ENCODE results near the gene PPP1R37.

PPP1R37 gene

DNA sequence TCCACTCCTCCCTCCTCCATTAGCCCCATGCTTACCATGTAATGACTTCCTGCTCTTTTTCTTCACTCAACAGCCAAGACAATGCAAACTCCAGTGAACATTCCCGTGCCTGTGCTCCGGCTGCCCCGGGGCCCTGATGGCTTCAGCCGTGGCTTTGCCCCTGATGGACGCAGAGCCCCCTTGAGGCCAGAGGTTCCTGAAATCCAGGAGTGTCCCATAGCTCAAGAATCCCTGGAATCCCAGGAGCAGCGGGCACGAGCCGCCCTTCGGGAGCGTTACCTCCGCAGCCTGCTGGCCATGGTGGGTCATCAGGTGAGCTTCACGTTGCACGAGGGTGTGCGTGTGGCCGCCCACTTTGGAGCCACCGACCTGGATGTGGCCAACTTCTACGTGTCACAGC, 2.9 kb upstream of the PPP1R37 start:
- no peak overlapping the region for H3K4me2 ChIP-seq (ENCODE audit: low read length)
- H3K79me2 ChIP-seq (ENCODE audit: control insufficient read depth, low read length) = peaks cover 58% of the 10 kb centered on the region
- H4K20me1 ChIP-seq (ENCODE audit: control insufficient read depth, insufficient read depth, low read depth, low read length) = peaks cover 13% of the 10 kb centered on the region; the same call in 1 of the 2 replicates

DNA sequence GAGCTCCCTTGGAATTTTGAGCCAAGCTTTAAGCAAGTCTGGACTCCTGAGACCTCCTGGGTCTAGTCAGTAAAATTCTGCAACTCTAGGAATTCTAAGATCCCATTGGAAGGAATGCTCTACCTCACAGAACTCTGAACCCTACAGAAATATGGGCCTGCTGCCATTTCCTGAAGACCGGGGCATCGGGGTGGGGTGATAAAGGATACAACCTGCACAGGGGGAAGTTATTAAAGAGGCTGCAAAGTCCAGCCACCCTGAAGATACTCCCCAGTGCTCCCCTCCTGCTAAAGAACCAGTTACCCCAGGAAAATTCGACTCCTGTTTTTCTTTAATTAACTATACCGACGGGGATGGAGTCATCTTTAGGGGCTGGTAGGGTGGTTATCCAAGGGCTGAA, 2.4 kb upstream of the PPP1R37 start:
- H3K27me3 ChIP-seq (ENCODE audit: control insufficient read depth, low read length) = no peaks in the 10 kb centered on the region
- peaks cover 27% of the 10 kb centered on the region for H3K4me1 ChIP-seq (ENCODE audit: control insufficient read depth, low read length)
- H3K9me3 ChIP-seq (ENCODE audit: control insufficient read depth, insufficient read depth, low read length) = no peaks in the 10 kb centered on the region
- no peak overlapping the region for H3K27ac ChIP-seq (ENCODE audit: low read depth, low read length)
- H4K20me1 ChIP-seq (ENCODE audit: control insufficient read depth, insufficient read depth, low read depth, low read length) = peaks cover 14% of the 10 kb centered on the region; the same call in 1 of the 2 replicates
- no peak overlapping the region; the same call in 1 of the 2 replicates for H3K4me2 ChIP-seq (ENCODE audit: low read length)
- no peak for TF ChIP-seq EZH2phosphoT487 (IDR thresholded peaks at IDR 0.05; ENCODE audit: borderline replicate concordance, low read length)
- TF ChIP-seq, protein P1, sequence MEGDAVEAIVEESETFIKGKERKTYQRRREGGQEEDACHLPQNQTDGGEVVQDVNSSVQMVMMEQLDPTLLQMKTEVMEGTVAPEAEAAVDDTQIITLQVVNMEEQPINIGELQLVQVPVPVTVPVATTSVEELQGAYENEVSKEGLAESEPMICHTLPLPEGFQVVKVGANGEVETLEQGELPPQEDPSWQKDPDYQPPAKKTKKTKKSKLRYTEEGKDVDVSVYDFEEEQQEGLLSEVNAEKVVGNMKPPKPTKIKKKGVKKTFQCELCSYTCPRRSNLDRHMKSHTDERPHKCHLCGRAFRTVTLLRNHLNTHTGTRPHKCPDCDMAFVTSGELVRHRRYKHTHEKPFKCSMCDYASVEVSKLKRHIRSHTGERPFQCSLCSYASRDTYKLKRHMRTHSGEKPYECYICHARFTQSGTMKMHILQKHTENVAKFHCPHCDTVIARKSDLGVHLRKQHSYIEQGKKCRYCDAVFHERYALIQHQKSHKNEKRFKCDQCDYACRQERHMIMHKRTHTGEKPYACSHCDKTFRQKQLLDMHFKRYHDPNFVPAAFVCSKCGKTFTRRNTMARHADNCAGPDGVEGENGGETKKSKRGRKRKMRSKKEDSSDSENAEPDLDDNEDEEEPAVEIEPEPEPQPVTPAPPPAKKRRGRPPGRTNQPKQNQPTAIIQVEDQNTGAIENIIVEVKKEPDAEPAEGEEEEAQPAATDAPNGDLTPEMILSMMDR (IDR thresholded peaks at IDR 0.05; ENCODE audit: low read depth, low read length, poor library complexity, severe bottlenecking) = no peak
- H3K4me3 ChIP-seq (ENCODE audit: low read length) = no peak overlapping the region
- H3K79me2 ChIP-seq (ENCODE audit: control insufficient read depth, low read length) = peaks cover 58% of the 10 kb centered on the region
- peaks cover 21% of the 10 kb centered on the region for H3F3A ChIP-seq (ENCODE audit: control insufficient read depth, insufficient read depth)
- no peaks in the 10 kb centered on the region for H3K9me2 ChIP-seq (replicated peaks; ENCODE audit: control insufficient read depth, low read length)
- peaks cover 56% of the 10 kb centered on the region for H3K36me3 ChIP-seq (ENCODE audit: control insufficient read depth, low read length)

More for the DNA sequence above, 2.9 kb upstream of the PPP1R37 start:
- no peaks in the 10 kb centered on the region for H3K9me3 ChIP-seq (ENCODE audit: control insufficient read depth, insufficient read depth, low read length)
- H3K4me3 ChIP-seq (ENCODE audit: low read length) = no peak overlapping the region
- H3K36me3 ChIP-seq (ENCODE audit: control insufficient read depth, low read length) = peaks cover 61% of the 10 kb centered on the region
- no peak for TF ChIP-seq EZH2phosphoT487 (IDR thresholded peaks at IDR 0.05; ENCODE audit: borderline replicate concordance, low read length)
- TF ChIP-seq, protein P1 (IDR thresholded peaks at IDR 0.05; ENCODE audit: low read depth, low read length, poor library complexity, severe bottlenecking) = no peak
- no peak overlapping the region for H3K27ac ChIP-seq (ENCODE audit: low read depth, low read length)
- peaks cover 27% of the 10 kb centered on the region for H3K4me1 ChIP-seq (ENCODE audit: control insufficient read depth, low read length)
- no peaks in the 10 kb centered on the region for H3K9me2 ChIP-seq (replicated peaks; ENCODE audit: control insufficient read depth, low read length)
- no peaks in the 10 kb centered on the region for H3K27me3 ChIP-seq (ENCODE audit: control insufficient read depth, low read length)
- peaks cover 21% of the 10 kb centered on the region for H3F3A ChIP-seq (ENCODE audit: control insufficient read depth, insufficient read depth)

DNA sequence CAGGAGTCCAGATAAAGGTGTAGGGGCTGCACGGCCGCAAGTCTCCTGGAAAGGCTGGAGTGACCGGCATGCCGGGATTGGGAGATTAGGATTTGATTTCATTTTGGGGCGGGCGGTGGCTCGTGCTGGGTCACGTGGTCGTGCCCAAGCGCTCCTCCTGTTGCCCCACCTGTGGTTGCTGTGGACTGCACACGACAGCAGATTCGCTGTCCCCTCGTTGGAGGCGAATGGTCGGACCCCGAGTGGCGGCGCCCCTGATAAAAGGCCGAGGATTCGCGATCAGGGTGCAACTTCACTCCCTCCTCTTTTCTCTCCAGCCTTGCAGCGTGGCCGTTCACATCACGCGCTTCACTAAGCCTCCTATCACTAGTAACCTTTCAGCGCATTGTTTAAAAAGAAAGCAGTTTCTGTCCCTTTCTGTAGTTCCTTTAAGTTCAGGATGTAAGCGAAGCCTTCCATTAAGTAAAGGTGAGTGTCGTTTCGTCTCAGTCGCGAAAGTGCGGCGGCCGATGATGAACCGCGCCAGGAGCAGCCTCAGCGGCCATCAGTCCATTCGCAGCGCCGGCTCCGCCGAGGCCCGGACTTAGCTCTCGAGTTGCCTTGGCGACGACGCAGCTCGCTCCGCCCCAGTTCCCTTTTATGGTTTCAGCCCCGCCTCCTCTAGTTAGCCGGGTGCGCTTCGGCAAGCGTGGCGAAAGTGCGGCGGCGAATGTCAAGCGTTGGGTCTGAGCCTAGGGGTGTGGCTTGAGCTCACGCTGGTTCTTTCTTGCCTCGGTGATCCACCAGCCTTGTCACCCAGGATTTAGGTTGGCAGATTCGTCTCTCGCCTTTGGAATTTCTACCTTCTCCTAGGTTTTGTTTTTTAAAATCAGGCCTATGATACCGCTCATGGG, 1.7 kb upstream of the PPP1R37 start:
- peak overlapping the region; percentile 97 for H3K4me2 ChIP-seq (ENCODE audit: low read length)
- H3K9me2 ChIP-seq (replicated peaks; ENCODE audit: control insufficient read depth, low read length) = no peaks in the 10 kb centered on the region
- peaks cover 21% of the 10 kb centered on the region for H3F3A ChIP-seq (ENCODE audit: control insufficient read depth, insufficient read depth)
- no peaks in the 10 kb centered on the region for H3K27me3 ChIP-seq (ENCODE audit: control insufficient read depth, low read length)
- peaks cover 18% of the 10 kb centered on the region; the same call in 1 of the 2 replicates for H4K20me1 ChIP-seq (ENCODE audit: control insufficient read depth, insufficient read depth, low read depth, low read length)
- H3K27ac ChIP-seq (ENCODE audit: low read depth, low read length) = peak overlapping the region; percentile 80
- peak overlapping the region; percentile 86 for H3K4me3 ChIP-seq (ENCODE audit: low read length)
- peaks cover 27% of the 10 kb centered on the region for H3K4me1 ChIP-seq (ENCODE audit: control insufficient read depth, low read length)
- peaks cover 53% of the 10 kb centered on the region for H3K36me3 ChIP-seq (ENCODE audit: control insufficient read depth, low read length)
- H3K79me2 ChIP-seq (ENCODE audit: control insufficient read depth, low read length) = peaks cover 61% of the 10 kb centered on the region
- no peaks in the 10 kb centered on the region for H3K9me3 ChIP-seq (ENCODE audit: control insufficient read depth, insufficient read depth, low read length)
- TF ChIP-seq EZH2phosphoT487 (IDR thresholded peaks at IDR 0.05; ENCODE audit: borderline replicate concordance, low read length) = no peak
- TF ChIP-seq, protein P1 (IDR thresholded peaks at IDR 0.05; ENCODE audit: low read depth, low read length, poor library complexity, severe bottlenecking) = no peak
